SIG-M5 (cell line): ENCODE measurements around the gene KIF17.

ENCODE experiments used
- DNase-seq: peaks from one replicate; lab custom pipeline; 2025; lab: John Stamatoyannopoulos, UW

KIF17 gene

GRCh38 chr1:20625176-20626097 lies 92.4 kb downstream of the KIF17 start:
- no peak for DNase-seq

DNA sequence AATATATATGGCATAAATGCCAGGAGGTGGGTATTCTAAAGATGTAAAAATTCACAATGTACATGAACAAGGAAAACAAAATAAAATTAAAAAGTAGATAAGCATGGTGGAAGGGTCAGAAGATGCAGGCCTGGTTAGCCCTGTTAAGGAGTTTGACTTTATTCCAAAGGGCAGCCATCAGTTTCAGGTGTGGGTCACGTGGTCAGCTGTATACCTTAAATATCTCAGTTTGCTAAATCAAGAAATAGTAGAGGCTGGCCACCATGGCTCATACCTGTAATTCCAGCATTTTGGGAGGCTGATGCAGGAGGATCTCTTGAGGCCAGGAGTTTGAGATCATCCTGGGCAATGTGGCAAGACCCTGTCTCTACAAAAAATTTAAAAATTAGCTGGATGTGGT lies 93.1 kb downstream of the KIF17 start:
- DNase-seq: no peak

DNA sequence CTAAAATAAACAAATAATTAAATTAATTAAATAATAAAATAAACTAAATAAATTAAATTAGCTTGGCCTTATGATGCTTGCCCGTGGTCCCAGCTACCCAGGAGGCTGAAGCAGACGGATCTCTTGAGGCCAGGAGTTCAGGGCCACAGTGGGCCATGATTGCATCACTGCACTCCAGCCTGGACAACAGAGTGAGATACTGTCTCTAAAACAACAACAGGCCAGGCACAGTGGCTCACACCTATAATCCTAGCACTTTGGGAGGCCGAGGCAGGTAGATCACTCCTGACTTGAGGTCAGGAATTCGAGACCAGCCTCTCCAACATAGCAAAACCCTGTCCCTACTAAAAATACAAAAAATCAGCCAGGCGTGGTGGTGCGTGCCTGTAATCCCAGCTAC lies 96.8 kb downstream of the KIF17 start:
- no peak for DNase-seq

DNA sequence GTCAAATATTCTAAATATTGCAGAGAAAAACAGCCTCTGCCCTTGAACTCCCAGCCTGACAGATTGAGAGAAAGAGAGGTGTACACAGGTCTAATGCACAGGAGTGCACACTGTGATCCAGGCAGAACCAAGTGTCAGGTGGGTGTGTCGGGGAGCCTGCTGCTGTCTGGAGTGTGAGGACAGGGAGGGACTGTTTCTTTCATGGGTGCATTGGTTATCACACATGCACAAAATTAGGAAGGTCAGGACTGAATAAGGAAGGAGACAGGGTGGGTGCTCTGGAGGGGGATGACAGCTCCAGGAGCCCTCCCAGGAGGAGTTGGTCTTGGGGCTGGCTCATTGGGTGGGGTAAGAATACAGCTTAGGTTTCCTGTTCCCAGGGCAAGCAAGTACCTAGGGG lies 97.8 kb downstream of the KIF17 start:
- DNase-seq: no peak

DNA sequence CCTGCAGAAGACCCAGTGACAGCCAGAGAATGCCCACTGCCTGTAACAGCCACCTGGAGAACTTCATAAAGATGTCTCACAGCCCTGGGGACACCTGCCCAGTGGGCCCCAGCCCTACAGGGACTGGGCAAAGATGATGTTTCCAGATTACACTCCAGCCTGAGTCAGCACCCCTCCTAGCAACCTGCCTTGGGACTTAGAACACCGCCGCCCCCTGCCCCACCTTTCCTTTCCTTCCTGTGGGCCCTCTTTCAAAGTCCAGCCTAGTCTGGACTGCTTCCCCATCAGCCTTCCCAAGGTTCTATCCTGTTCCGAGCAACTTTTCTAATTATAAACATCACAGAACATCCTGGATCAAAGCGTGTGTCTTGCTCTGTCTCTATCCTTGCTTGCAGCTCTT lies 99.3 kb downstream of the KIF17 start:
- DNase-seq: no peak

GRCh38 chr1:20616847-20617487 lies 100.8 kb downstream of the KIF17 start:
- DNase-seq: no peak

GRCh38 chr1:20615946-20616846 lies 101.6 kb downstream of the KIF17 start:
- no peak for DNase-seq

GRCh38 chr1:20614131-20614579 lies 103.7 kb downstream of the KIF17 start:
- DNase-seq: no peak
